Measurements from ENCODE around the gene ASB1.

ASB1 gene

GRCh38 chr2:238475034-238475433 is 48.3 kb downstream of the ASB1 start:
- H3K27ac ChIP-seq, result no peak overlapping the region
- TF ChIP-seq ZFX (IDR thresholded peaks at IDR 0.05) (no peak), CTCF (conservative IDR thresholded peaks at IDR 0.05) (no peak)

- TF ChIP-seq ZFX (IDR thresholded peaks at IDR 0.05), result no peak
- TF ChIP-seq CTCF (conservative IDR thresholded peaks at IDR 0.05), result no peak
- H3K27ac ChIP-seq, result no peak overlapping the region
Observed at GRCh38 chr2:238475566-238475965, 48.8 kb downstream of the ASB1 start.

- no peak overlapping the region for H3K27ac ChIP-seq
- TF ChIP-seq ZFX (IDR thresholded peaks at IDR 0.05) (no peak), CTCF (conservative IDR thresholded peaks at IDR 0.05) (no peak)
Observed at GRCh38 chr2:238476258-238476657, 49.5 kb downstream of the ASB1 start.

GRCh38 chr2:238478216-238478615 is 51.5 kb downstream of the ASB1 start:
- H3K27ac ChIP-seq, result no peak overlapping the region
- TF ChIP-seq ZFX (IDR thresholded peaks at IDR 0.05) (no peak), CTCF (conservative IDR thresholded peaks at IDR 0.05) (no peak)

- no peak for TF ChIP-seq ZFX (IDR thresholded peaks at IDR 0.05)
- no peak for TF ChIP-seq CTCF (conservative IDR thresholded peaks at IDR 0.05)
- H3K27ac ChIP-seq, result no peak overlapping the region
Observed at GRCh38 chr2:238479847-238480246, 53.1 kb downstream of the ASB1 start.

GRCh38 chr2:238483021-238483420 is 56.3 kb downstream of the ASB1 start:
- TF ChIP-seq ZFX (IDR thresholded peaks at IDR 0.05) (no peak), CTCF (conservative IDR thresholded peaks at IDR 0.05) (no peak)
- H3K27ac ChIP-seq, result no peak overlapping the region

GRCh38 chr2:238483656-238484055 is 56.9 kb downstream of the ASB1 start:
- no peak overlapping the region for H3K27ac ChIP-seq
- TF ChIP-seq ZFX (IDR thresholded peaks at IDR 0.05), result no peak
- no peak for TF ChIP-seq CTCF (conservative IDR thresholded peaks at IDR 0.05)

Data from C4-2B (cell line).